Nucleus accumbens (tissue), 56 donors: ENCODE measurements around the gene RAMP2.

ENCODE experiments used
- DNase-seq, 56 donors: peaks; one replicate each; lab custom pipeline; 2025; lab: John Stamatoyannopoulos, UW

The RAMP2 gene

DNA sequence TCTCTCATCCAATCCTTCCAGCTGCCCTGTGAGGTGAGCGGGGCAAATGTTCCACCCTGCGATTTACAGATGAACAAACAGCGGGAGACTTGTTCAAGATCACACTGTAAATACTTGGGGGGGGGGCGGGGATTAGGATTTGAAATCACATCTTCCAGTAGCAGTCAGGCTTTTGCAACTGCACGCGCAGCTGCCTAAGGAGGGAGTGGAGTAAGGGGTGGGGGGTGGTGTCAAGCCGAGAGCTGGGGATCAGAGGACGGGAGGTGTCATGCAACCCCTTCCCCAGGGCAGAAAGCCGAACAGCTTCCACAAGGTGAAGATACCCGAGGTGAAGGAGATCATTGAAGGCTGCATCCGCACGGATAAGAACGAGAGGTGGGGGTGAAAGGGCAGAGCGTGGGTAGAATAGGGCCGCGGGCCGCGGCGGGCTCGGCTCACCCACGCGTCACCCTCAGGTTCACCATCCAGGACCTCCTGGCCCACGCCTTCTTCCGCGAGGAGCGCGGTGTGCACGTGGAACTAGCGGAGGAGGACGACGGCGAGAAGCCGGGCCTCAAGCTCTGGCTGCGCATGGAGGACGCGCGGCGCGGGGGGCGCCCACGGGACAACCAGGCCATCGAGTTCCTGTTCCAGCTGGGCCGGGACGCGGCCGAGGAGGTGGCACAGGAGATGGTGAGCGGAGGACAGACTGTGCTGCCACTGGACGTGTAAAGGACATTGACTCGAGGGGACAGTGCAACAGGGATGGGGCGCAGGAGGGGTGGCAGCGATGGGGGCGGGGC lies 24.0 kb downstream of the RAMP2 start:
- no peak for DNase-seq

DNA sequence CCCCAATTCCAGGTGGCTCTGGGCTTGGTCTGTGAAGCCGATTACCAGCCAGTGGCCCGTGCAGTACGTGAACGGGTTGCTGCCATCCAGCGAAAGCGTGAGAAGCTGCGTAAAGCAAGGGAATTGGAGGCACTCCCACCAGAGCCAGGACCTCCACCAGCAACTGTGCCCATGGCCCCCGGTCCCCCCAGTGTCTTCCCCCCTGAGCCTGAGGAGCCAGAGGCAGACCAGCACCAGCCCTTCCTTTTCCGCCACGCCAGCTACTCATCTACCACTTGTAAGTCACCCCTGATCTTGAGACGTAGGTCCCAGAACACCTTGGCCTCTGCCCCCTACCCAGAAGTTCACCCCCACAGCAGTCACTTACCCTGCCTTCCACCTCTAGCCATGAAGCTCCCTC lies 26.2 kb downstream of the RAMP2 start:
- no peak for DNase-seq

DNA sequence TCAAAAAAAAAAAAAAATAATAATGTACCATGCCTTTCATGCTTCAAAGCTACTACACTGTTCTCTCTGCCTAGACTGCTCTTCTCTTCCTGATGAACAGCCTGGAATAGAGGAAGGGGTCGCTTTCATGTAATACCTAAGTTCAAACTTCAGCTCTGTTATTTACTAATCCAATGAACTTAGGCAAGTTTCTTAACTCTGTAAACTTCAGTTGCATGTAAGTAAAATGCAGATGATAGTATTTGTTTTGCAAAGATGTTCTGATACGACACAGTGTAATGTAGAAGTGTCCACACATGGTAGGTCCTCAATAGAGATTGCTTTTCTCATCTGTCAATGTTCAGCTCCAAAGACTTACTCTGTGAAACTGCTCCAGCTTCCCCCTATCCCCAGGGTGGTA lies 30.9 kb downstream of the RAMP2 start:
- DNase-seq = no peak

DNA sequence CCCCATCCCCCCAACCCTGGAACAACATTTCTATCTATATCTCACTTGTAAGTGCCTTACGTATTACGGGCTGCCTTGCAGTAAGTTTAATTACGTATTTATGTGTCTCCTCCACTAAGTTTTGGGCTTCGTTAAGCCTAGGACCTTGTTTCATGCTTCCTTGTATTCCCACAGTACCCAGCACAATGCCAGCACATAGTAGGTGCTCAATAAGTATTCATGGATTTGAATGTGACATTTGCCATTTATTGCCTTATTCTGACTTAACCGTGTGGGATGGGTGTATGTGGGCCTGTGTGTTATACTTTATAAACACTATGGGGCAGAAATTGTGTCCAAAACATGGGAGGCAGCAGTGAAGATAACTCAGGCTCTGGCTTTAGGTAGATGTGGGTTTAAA lies 31.5 kb downstream of the RAMP2 start:
- DNase-seq = no peak

DNA sequence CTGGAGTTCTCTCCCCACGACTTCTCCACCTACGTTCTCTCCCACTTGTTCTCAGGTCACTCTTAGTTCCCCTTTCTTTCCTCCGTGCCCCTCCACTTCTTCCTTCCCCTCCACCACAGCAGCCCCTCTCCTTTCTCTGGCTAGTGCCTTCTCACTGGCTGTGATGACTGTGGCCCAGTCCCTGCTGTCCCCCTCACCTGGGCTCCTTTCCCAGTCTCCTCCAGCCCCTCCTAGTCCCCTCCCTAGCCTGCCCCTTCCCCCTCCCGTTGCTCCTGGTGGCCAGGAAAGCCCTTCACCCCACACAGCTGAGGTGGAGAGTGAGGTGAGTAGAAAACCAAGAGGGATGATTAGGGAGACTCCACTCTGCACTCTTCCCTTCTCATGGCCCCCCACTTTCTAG lies 34.0 kb downstream of the RAMP2 start:
- no peak for DNase-seq

DNA sequence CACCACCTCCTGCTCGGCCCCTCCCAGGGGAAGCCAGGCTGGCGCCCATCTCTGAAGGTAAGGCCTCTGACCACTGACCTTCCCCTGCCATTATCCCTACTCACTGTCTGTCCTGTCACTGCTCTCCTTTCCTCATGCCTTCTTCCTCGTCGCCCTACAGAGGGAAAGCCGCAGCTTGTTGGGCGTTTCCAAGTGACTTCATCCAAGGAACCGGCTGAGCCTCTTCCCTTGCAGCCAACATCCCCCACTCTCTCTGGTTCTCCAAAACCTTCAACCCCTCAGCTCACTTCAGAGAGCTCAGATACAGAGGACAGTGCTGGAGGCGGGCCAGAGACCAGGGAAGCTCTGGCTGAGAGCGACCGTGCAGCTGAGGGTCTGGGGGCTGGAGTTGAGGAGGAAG lies 34.4 kb downstream of the RAMP2 start:
- DNase-seq = no peak

DNA sequence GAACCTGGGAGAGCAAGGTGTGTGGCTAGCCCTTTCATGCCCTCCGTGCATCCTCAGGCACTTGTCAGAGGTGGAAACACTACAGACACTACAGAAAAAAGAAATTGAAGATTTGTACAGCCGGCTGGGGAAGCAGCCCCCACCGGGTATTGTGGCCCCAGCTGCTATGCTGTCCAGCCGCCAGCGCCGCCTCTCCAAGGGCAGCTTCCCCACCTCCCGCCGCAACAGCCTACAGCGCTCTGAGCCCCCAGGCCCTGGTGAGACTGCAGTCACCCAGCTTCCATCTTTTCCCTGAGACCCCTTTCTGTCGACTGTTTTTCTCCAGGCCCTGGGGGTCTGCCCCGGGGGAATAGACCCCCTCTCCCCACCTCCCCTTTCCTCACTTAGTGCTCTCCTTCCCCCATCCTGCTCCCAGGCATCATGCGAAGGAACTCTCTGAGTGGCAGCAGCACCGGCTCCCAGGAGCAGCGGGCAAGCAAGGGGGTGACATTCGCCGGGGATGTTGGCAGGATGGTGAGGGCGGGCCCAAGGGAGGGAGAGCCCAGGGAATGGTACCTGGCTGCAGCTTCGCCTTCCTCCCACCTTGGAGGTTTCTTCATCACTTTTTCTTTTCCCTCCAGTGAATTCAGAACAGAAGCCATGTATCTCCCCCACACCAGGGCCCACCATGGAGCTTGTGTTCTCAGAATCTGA lies 35.2 kb downstream of the RAMP2 start:
- DNase-seq = no peak

DNA sequence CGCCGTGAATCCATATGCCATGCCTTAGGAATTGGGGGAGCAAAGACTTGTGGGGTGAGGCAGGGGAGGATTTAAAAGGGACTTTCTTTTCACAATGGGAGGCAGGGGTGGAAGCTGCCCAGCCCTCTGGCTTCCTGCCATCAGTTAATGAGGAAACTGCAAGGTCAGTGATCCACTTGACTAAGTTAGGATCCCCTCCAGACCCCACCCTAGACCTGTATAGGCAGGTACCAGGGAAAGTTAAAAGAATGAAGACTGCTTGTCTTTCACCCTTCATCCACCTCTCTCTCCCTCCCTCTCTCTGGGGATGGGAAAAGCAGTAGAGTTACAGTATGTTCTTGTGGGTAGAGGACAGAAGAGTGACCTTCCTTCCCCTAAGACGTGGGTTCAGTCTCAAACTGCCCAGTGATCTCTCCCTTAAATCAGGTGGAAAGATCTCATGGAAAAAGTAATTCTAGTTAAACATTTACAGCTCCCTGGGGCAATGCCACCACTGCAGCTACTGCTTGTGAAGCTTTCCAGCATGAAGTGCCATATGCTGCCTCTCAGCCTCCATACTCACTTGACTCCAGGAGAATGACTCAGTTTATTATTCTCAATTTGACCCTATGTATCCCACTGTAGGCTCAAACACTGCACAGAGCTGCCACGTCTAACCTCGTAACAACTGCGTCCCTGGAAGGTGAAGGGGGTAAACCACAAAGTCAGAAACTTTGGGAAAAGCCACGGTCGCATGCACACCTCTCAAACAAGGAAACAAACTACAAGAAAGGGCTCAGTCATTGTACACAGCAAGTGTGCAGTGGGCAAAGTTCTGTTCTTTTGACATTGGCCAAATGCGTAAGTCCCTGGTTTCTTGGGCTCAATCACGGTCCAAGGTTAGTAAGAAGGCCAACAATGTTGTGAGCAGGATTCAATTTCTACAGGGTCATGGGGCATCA lies 36.3 kb downstream of the RAMP2 start:
- no peak for DNase-seq

DNA sequence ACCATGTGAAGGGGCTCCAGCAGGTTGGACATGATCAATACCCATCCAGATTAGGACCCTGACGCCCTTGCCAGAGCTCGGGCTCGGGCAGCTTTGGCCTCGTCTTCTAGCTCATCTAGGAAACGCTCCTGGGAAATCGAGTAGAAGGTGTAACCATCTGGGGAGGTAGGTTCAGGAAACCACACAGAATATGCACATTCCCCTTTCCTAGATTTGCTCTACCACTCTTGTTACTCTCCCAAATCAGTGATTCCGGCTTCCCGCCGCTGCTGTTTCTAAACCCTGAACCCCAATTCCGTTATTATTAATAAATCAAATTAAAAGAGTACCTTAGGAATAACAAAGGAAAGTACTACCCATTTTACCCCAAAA lies 37.0 kb downstream of the RAMP2 start:
- DNase-seq = peak in 1 of 56 donors; percentile 32

DNA sequence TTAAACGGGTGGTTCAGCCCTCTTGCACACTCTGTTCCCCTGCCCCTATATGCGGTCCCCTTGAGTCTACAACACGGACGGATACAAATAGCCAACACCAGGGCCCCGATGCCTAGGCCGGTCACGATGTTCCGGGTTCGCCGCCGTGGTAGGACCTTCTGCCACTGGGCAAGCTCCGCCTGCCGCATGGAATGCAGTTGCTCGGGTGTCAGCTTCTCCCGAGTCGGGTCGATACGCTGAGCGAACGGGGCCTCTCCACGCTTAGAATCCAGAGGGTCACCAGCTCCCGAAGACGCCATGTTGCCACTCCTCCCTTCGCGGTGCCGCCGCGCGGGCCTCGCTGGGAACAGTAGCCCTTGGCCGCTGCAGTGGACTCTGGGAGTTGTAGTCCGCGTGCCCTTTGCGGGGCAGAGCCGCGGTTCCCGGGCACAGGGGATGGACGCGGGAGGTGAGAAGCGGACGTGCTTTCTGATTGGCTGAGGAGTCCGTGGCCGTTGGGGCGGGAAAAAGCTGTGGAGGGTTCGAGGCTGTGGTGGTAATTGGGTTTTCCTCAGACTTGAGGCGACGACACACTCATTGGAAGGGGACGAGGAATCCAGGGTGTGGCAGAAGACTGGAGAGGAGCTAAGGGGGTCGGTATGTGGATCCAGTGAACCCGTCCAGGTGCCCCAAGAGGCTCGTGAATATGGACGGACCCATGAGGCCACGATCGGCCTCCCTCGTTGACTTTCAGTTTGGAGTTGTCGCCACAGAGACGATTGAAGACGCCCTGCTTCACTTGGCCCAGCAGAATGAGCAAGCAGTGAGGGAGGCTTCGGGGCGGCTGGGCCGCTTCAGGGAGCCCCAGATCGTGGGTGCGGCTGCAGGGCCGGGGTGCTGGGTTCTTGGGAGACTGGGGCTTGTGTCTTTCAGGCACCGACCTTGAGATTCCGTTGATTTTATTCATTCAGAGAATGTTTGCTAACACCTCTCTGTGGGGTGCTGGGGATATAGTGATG lies 37.7 kb downstream of the RAMP2 start, which contains the start of the genes CNTD1 and COA3:
Gene CNTD1, plus strand, starts transcription at position 479 of the 998 bp plus-strand sequence. Its CDS starts 207 bp downstream, at position 686.
Gene COA3, minus strand, starts transcription at position 322 of the 998 bp plus-strand sequence. Its CDS starts 23 bp downstream, at position 299.
- peak in 55 of 56 donors; percentile 16 to 89 (median 70) for DNase-seq

DNA sequence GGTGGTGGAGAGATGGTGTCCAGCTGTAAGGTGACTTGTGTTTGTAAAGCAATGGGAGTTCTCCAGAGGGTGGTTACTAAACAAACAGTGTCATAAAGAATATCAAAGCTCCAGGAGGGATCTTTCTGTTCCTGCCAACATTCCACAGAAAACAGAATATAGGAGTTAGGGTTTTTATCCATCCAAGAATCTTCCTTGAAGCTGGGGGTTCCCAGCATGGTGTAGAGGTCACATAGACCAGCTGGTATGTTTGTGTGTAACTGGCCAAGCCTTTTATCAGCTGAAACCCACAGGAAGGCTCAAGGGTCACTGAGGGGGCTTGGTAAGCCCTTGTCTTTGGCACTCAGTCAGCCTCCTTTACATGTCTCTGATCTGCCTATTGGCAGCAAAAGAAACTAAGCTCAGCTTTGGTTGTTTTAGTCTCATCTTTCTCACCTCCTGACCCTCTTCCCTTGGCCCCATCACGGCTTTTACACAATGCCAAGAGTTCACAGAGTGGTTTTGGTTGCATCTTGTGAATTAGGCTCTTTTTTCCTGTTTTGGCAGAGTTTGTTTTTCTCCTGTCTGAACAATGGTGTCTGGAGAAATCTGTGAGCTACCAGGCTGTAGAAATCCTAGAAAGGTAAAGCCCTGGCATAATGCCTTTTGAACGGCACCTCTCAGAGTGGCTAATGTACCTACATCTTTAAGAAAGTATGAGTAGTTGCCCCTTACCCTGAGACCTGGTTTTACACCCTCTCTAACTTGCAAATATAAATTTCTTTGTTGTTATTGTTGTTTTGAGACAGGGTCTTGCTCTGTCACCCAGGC lies 42.3 kb downstream of the RAMP2 start:
- DNase-seq = no peak

DNA sequence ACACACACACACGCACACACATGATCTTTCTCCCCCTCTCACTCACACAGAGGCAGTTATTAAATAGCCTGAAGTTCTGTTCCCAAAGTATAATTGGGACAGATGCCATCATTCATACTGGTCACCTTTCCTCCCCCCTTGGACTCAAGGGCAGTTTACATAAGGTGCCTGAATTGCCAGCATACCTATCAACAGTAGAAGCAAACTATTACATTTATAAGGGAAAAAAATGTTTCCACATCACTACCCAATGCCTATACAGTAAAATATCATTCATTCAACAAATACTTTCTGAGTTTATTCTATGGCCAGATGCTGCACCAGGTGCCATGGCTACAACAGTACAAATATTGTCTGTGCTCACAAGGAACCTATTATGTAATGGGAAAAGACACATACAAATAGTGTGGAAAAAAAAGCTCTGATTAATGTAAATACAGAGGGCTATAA lies 43.9 kb downstream of the RAMP2 start:
- DNase-seq = no peak

DNA sequence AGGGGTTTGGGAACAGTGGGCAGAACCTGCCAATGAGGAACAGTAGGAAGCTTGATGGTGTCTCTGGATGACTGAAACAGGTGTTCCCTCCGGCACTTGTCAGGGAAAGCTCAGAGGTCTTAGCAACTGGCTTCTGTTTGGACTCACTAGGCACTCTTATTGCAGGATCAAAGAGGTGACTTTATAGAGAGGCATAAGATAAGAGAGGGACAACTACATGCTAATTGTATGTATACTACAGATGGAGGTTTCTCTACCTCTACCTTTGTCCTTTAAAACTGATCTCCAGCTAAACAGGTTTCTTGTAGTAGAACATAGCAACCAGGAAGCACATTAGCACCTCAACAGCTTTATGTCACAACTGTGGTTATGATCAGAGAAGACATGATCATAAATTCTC lies 45.2 kb downstream of the RAMP2 start:
- DNase-seq = no peak

DNA sequence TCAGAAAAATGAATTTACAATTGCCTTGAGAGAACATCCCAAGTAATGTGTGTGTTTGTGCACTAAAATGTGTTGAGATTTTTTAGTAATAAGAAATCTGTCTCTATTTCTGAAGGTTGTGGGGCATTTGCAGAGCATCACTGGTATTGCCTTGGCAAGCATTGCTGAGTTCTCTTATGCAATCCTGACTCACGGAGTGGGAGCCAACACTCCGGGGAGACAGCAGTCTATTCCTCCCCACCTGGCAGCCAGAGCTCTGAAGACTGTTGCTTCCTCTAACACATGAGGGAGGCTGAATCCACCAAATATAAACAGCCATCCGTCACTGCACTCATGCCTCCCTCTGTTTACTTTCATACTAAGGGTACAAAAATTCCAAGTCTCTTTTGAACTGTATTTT lies 48.2 kb downstream of the RAMP2 start:
- peak in 30 of 56 donors; percentile 0 to 66 (median 20) for DNase-seq
